ENCODE results near the gene RAN.
A peak's percentile ranks its signal among the peaks of the same experiment; 100 is the strongest.
"Not testable (repeated sequence)": the region's sequence is repeated elsewhere in the genome, so short reads cannot be mapped to it uniquely, and the experiment has no call there.

RAN gene

GRCh38 chr12:130878193-130879185 is 6.6 kb downstream of the RAN start:
- DNase-seq = no peak
- peak overlapping the region; percentile 93 for H3K27ac Mint-ChIP-seq
- no peak for ATAC-seq (replicated peaks)
- peaks cover 37 to 70% of the 10 kb centered on the region in 2 donors for H3K4me1 Mint-ChIP-seq
- H3K36me3 Mint-ChIP-seq = peaks cover 51 to 67% of the 10 kb centered on the region in 2 donors
- H3K4me3 Mint-ChIP-seq = peak overlapping the region; percentile 72 to 78
- no peaks in the 10 kb centered on the region for H3K9me3 Mint-ChIP-seq
- no peaks in the 10 kb centered on the region for H3K27me3 Mint-ChIP-seq

GRCh38 chr12:130879212-130879686 is 7.4 kb downstream of the RAN start:
- Mint-ChIP-seq H3K36me3 (peaks cover 47 to 60% of the 10 kb centered on the region in 2 donors), H3K4me1 (peaks cover 32 to 63% of the 10 kb centered on the region in 2 donors), H3K27ac (peak overlapping the region; percentile 93), H3K27me3 (no peaks in the 10 kb centered on the region), H3K9me3 (no peaks in the 10 kb centered on the region), H3K4me3 (peak overlapping the region; percentile 72 to 78)
- ATAC-seq (replicated peaks) (peak; percentile 80 to 89), DNase-seq (peak; percentile 4)

GRCh38 chr12:130879781-130880389 is 8.0 kb downstream of the RAN start:
- peaks cover 31 to 57% of the 10 kb centered on the region in 2 donors for H3K4me1 Mint-ChIP-seq
- peak overlapping the region; percentile 81 for H3K27ac Mint-ChIP-seq
- no peak for DNase-seq
- H3K9me3 Mint-ChIP-seq = no peaks in the 10 kb centered on the region
- H3K27me3 Mint-ChIP-seq = no peaks in the 10 kb centered on the region
- H3K4me3 Mint-ChIP-seq = peak overlapping the region; percentile 32 to 72
- peak; percentile 15 to 24 for ATAC-seq (replicated peaks)
- peaks cover 41 to 55% of the 10 kb centered on the region in 2 donors for H3K36me3 Mint-ChIP-seq

GRCh38 chr12:130880411-130880885 is 8.6 kb downstream of the RAN start:
- peak; percentile 10 for DNase-seq
- Mint-ChIP-seq H3K9me3 (no peaks in the 10 kb centered on the region), H3K4me3 (peak overlapping the region; percentile 60 to 72), H3K27me3 (no peaks in the 10 kb centered on the region), H3K36me3 (peaks cover 38 to 53% of the 10 kb centered on the region in 2 donors), H3K27ac (peak overlapping the region; percentile 81), H3K4me1 (peaks cover 31 to 51% of the 10 kb centered on the region in 2 donors)
- peak; percentile 62 to 67 for ATAC-seq (replicated peaks)

GRCh38 chr12:130881046-130881445 is 9.2 kb downstream of the RAN start:
- no peak for DNase-seq
- Mint-ChIP-seq H3K27me3 (no peaks in the 10 kb centered on the region), H3K27ac (peak overlapping the region; percentile 0), H3K36me3 (peaks cover 34 to 48% of the 10 kb centered on the region in 2 donors), H3K9me3 (no peaks in the 10 kb centered on the region), H3K4me3 (peak overlapping the region; percentile 10 to 72), H3K4me1 (peaks cover 28 to 46% of the 10 kb centered on the region in 2 donors)
- no peak for ATAC-seq (replicated peaks)

GRCh38 chr12:130881548-130881947 is 9.7 kb downstream of the RAN start:
- Mint-ChIP-seq H3K27me3 (no peaks in the 10 kb centered on the region), H3K27ac (no peak overlapping the region), H3K4me3 (no peak overlapping the region), H3K9me3 (no peaks in the 10 kb centered on the region), H3K4me1 (peaks cover 28 to 45% of the 10 kb centered on the region in 2 donors), H3K36me3 (peaks cover 29 to 44% of the 10 kb centered on the region in 2 donors)
- no peak for DNase-seq
- no peak for ATAC-seq (replicated peaks)

GRCh38 chr12:130887190-130887589 is 15.3 kb downstream of the RAN start:
- ATAC-seq (replicated peaks); DNase-seq; H3K4me3 Mint-ChIP-seq; H3K27ac Mint-ChIP-seq; H3K4me1 Mint-ChIP-seq; H3K27me3 Mint-ChIP-seq; H3K9me3 Mint-ChIP-seq: not testable (repeated sequence)
- peaks cover 13 to 15% of the 10 kb centered on the region in 2 donors for H3K36me3 Mint-ChIP-seq

GRCh38 chr12:130904064-130904463 is 32.2 kb downstream of the RAN start:
- Mint-ChIP-seq H3K4me3 (no peak overlapping the region), H3K9me3 (peaks cover 2 to 5% of the 10 kb centered on the region in 2 donors)

GRCh38 chr12:130904936-130905455 is 33.1 kb downstream of the RAN start:
- DNase-seq; H3K4me1 Mint-ChIP-seq; H3K27ac Mint-ChIP-seq; H3K36me3 Mint-ChIP-seq; ATAC-seq (replicated peaks); H3K9me3 Mint-ChIP-seq; H3K4me3 Mint-ChIP-seq: not testable (repeated sequence)
- H3K27me3 Mint-ChIP-seq = peaks cover 6 to 25% of the 10 kb centered on the region in 2 donors

More at GRCh38 chr12:130904064-130904463, 32.2 kb downstream of the RAN start:
- Mint-ChIP-seq H3K36me3 (no peaks in the 10 kb centered on the region), H3K27ac (no peak overlapping the region), H3K27me3 (peaks cover 5 to 16% of the 10 kb centered on the region in 2 donors), H3K4me1 (no peaks in the 10 kb centered on the region)
- ATAC-seq (replicated peaks) (no peak), DNase-seq (no peak)

- Mint-ChIP-seq H3K9me3 (peaks cover 14 to 16% of the 10 kb centered on the region in 2 donors), H3K27ac (no peak overlapping the region), H3K36me3 (peaks cover 0 to 4% of the 10 kb centered on the region in 2 donors), H3K4me1 (no peaks in the 10 kb centered on the region), H3K4me3 (no peak overlapping the region), H3K27me3 (peaks cover 14 to 47% of the 10 kb centered on the region in 2 donors)
- DNase-seq (no peak), ATAC-seq (replicated peaks) (no peak)
Observed at GRCh38 chr12:130909111-130909510, 37.2 kb downstream of the RAN start.

GRCh38 chr12:130911193-130911592 is 39.3 kb downstream of the RAN start:
- H3K27ac Mint-ChIP-seq = no peak overlapping the region
- H3K4me1 Mint-ChIP-seq = peaks cover 3 to 4% of the 10 kb centered on the region in 2 donors
- ATAC-seq (replicated peaks) (no peak), DNase-seq (no peak)
- H3K4me3 Mint-ChIP-seq = no peak overlapping the region
- H3K27me3 Mint-ChIP-seq = peaks cover 21 to 56% of the 10 kb centered on the region in 2 donors
- peaks cover 14 to 16% of the 10 kb centered on the region in 2 donors for H3K9me3 Mint-ChIP-seq
- peaks cover 0 to 4% of the 10 kb centered on the region in 2 donors for H3K36me3 Mint-ChIP-seq

GRCh38 chr12:130911933-130912332 is 40.1 kb downstream of the RAN start:
- Mint-ChIP-seq H3K27me3 (peaks cover 23 to 64% of the 10 kb centered on the region in 2 donors), H3K4me1 (peaks cover 7 to 8% of the 10 kb centered on the region in 2 donors), H3K9me3 (peaks cover 14 to 16% of the 10 kb centered on the region in 2 donors), H3K36me3 (peaks cover 0 to 4% of the 10 kb centered on the region in 2 donors), H3K27ac (no peak overlapping the region), H3K4me3 (no peak overlapping the region)
- no peak for DNase-seq
- ATAC-seq (replicated peaks) = no peak

GRCh38 chr12:130916241-130916911 is 44.5 kb downstream of the RAN start:
- peaks cover 7 to 8% of the 10 kb centered on the region in 2 donors for H3K4me1 Mint-ChIP-seq
- DNase-seq = peak; percentile 48
- H3K4me3 Mint-ChIP-seq = peak overlapping the region; percentile 3 to 27
- no peak overlapping the region for H3K27ac Mint-ChIP-seq
- H3K9me3 Mint-ChIP-seq = peaks cover 6% of the 10 kb centered on the region in 2 donors
- peaks cover 0 to 3% of the 10 kb centered on the region in 2 donors for H3K36me3 Mint-ChIP-seq
- peaks cover 37 to 72% of the 10 kb centered on the region in 2 donors for H3K27me3 Mint-ChIP-seq
- peak; percentile 84 to 92 for ATAC-seq (replicated peaks)

Measured in stimulated activated naive B cell treated with anti-CD40 and anti-IgM and Interleukin-4, amounts not matched to agents 10 μg/mL and 1 μg/mL and 100 μg/mL, for 72 hours (primary cell).